ENCODE results near the gene FRYL.

The FRYL gene

GRCh38 chr4:48558026-48558425, 222.1 kb downstream of the FRYL start:
- no peak for DNase-seq (ENCODE audit: low read depth, low spot score)

- no peak for DNase-seq (ENCODE audit: low read depth, low spot score)
These were observed 222.6 kb downstream of the FRYL start for GRCh38 chr4:48557478-48557877.

- DNase-seq (ENCODE audit: low read depth, low spot score): no peak
These were observed 223.8 kb downstream of the FRYL start for GRCh38 chr4:48556268-48556667.

- DNase-seq (ENCODE audit: low read depth, low spot score): no peak
These were observed 225.5 kb downstream of the FRYL start for GRCh38 chr4:48554606-48555005.

- DNase-seq (ENCODE audit: low read depth, low spot score): no peak
These were observed 226.4 kb downstream of the FRYL start for GRCh38 chr4:48553720-48554119.

- no peak for DNase-seq (ENCODE audit: low read depth, low spot score)
These were observed 233.7 kb downstream of the FRYL start for GRCh38 chr4:48546336-48546735.

- no peak for DNase-seq (ENCODE audit: low read depth, low spot score)
These were observed 236.3 kb downstream of the FRYL start for GRCh38 chr4:48543796-48544195.

- DNase-seq (ENCODE audit: low read depth, low spot score): no peak
These were observed 237.2 kb downstream of the FRYL start for GRCh38 chr4:48542888-48543287.

- no peak for DNase-seq (ENCODE audit: low read depth, low spot score)
These were observed 240.5 kb downstream of the FRYL start for GRCh38 chr4:48539597-48539996.

- no peak for DNase-seq (ENCODE audit: low read depth, low spot score)
These were observed 241.7 kb downstream of the FRYL start for GRCh38 chr4:48538358-48538757.

- no peak for DNase-seq (ENCODE audit: low read depth, low spot score)
These were observed 253.7 kb downstream of the FRYL start for GRCh38 chr4:48526406-48526805.

- DNase-seq (ENCODE audit: low read depth, low spot score): no peak
These were observed 261.9 kb downstream of the FRYL start for GRCh38 chr4:48518143-48518542.

- DNase-seq (ENCODE audit: low read depth, low spot score): no peak
These were observed 270.5 kb downstream of the FRYL start for GRCh38 chr4:48509543-48509942.

GRCh38 chr4:48506716-48507115, 273.4 kb downstream of the FRYL start:
- no peak for DNase-seq (ENCODE audit: low read depth, low spot score)

- DNase-seq (ENCODE audit: low read depth, low spot score): no peak
These were observed 275.7 kb downstream of the FRYL start for GRCh38 chr4:48504352-48504751.

- DNase-seq (ENCODE audit: low read depth, low spot score): no peak
These were observed 276.1 kb downstream of the FRYL start for GRCh38 chr4:48504026-48504330.

- DNase-seq (ENCODE audit: low read depth, low spot score): no peak
These were observed 276.6 kb downstream of the FRYL start for GRCh38 chr4:48503233-48504025.

GRCh38 chr4:48499551-48500066, 280.5 kb downstream of the FRYL start:
- no peak for DNase-seq (ENCODE audit: low read depth, low spot score)

- DNase-seq (ENCODE audit: low read depth, low spot score): no peak
These were observed 281.2 kb downstream of the FRYL start for GRCh38 chr4:48498895-48499294.

GRCh38 chr4:48495941-48496340, 284.1 kb downstream of the FRYL start:
- DNase-seq (ENCODE audit: low read depth, low spot score): no peak

GRCh38 chr4:48493452-48494100, 286.5 kb downstream of the FRYL start:
- no peak for DNase-seq (ENCODE audit: low read depth, low spot score)

GRCh38 chr4:48491514-48492176, 288.4 kb downstream of the FRYL start:
- no peak for DNase-seq (ENCODE audit: low read depth, low spot score)

Data from activated naive CD8-positive, alpha-beta T cell treated with anti-CD3 and anti-CD28 coated beads, Interleukin-2, amount 50 U/mL, for 16 hours (primary cell).